A549 (cell line): Measurements from ENCODE around the gene THSD7A. TPM values are rescaled to one million over a fixed set of nuclear protein-coding genes. Genes with fewer than 3 reads are reported as not detected.

Experiments used
- ATAC-seq, 2 experiments: fragments of 200-7000 bp in 1 of 2; fragments of >200 bp in 1 of 2; cut with Nextera tagmentation in 1 of 2; cut with Tn5 transposase in 1 of 2; 3 replicates each; pipeline versions ENCODE4 v1.8.0 to v1.9.1; 2018 to 2020; ENCODE audit warnings: mild to moderate bottlenecking in 1 of 2, moderate library complexity in 1 of 2
- CTCF ChIA-PET: fragments of 300-600 bp; sonication (Branson Sonifier 250); formaldehyde crosslinking; extraction: SDS; loops from one replicate; lab custom pipeline; 2021; ENCODE audit warnings: antibody characterized with exemption, inconsistent platforms; lab: Yijun Ruan, JAX
- POLR2A ChIA-PET: fragments of 350-600 bp; formaldehyde crosslinking; extraction: SDS; loops from one replicate; lab custom pipeline; 2021; ENCODE audit warnings: antibody characterized with exemption, inconsistent platforms; lab: Yijun Ruan, JAX
- DNase-seq, 2 experiments: peaks; one replicate each; pipeline versions ENCODE4 v3.0.0 to v3.0.0-alpha.2; 2011 to 2016; ENCODE audit warnings: low read depth in 1 of 2, low spot score in 1 of 2
- FAIRE-seq: peaks from 2 replicates; lab custom pipeline; 2011; peaks lifted over from hg19 to GRCh38; lab: Jason Lieb, UNC
- H3K27ac ChIP-seq, 2 experiments: fragments of >200 bp; sonication (Bioruptor Twin); formaldehyde crosslinking; 3 replicates each; pipeline ENCODE4 v1.5.1; 2016 to 2017
- H3K4me1 ChIP-seq: fragments of >200 bp; sonication (Bioruptor Twin); formaldehyde crosslinking; 3 replicates; pipeline ENCODE4 v1.6.1; 2016
- H3K4me2 ChIP-seq: fragments of >200 bp; sonication (Bioruptor Twin); formaldehyde crosslinking; 3 replicates; pipeline ENCODE4 v1.6.1; 2016
- H3K4me3 ChIP-seq: fragments of >200 bp; sonication (Bioruptor Twin); formaldehyde crosslinking; 3 replicates; pipeline ENCODE4 v1.5.1; 2016
- H3K9me3 ChIP-seq: fragments of >200 bp; sonication (Bioruptor Twin); formaldehyde crosslinking; 3 replicates; pipeline ENCODE4 v1.6.1; 2016
- BHLHE40 ChIP-seq: IDR thresholded peaks from 2 replicates; pipeline ENCODE4 v1.6.1; 2012; ENCODE audit warnings: low read depth, low read length, inconsistent platforms
- CBX8 ChIP-seq: fragments of 200-600 bp; sonication (generic); IDR thresholded peaks from 2 replicates; pipeline ENCODE4 v1.6.1; 2016
- CEBPB ChIP-seq, 2 experiments: fragments of >200 bp in 1 of 2; sonication (Bioruptor Twin) in 1 of 2; formaldehyde crosslinking in 1 of 2; IDR thresholded peaks; 2 replicates each; pipeline ENCODE4 v1.6.1; 2012 to 2016
- CHD2 ChIP-seq: fragments of 150-350 bp; IDR thresholded peaks from 2 replicates; pipeline ENCODE4 v1.6.1; 2014; ENCODE audit warnings: low read length; ENCODE audit not compliant: partially characterized antibody
- CHD4 ChIP-seq: fragments of 200-600 bp; sonication (generic); IDR thresholded peaks from 2 replicates; pipeline ENCODE4 v1.6.1; 2016; ENCODE audit warnings: antibody characterized with exemption, mild to moderate bottlenecking, borderline replicate concordance
- CTCF ChIP-seq: fragments of >200 bp; sonication (Bioruptor Twin); formaldehyde crosslinking; IDR thresholded peaks from 3 replicates; pipeline ENCODE4 v1.5.1; 2016
- EP300 ChIP-seq, 2 experiments: fragments of >200 bp; sonication (Bioruptor Twin); formaldehyde crosslinking; IDR thresholded peaks; 2 replicates in 1 of 2; 3 replicates in 1 of 2; pipeline ENCODE4 v1.6.1; 2016 to 2017
- FOXS1 ChIP-seq: fragments of 250-450 bp; sonication (Bioruptor Pico); IDR thresholded peaks from 2 replicates; pipeline ENCODE4 v1.5.0; 2020; ENCODE audit warnings: mild to moderate bottlenecking, moderate library complexity
- HOXA7 ChIP-seq: fragments of 250-450 bp; sonication (Bioruptor Pico); IDR thresholded peaks from 2 replicates; pipeline ENCODE4 v1.5.0; 2020; ENCODE audit warnings: mild to moderate bottlenecking, moderate library complexity
- HOXB13 ChIP-seq: fragments of 250-450 bp; sonication (Bioruptor Pico); IDR thresholded peaks from 2 replicates; pipeline ENCODE4 v1.5.0; 2020; ENCODE audit warnings: low read depth, mild to moderate bottlenecking, moderate library complexity
- HOXB5 ChIP-seq: fragments of 250-450 bp; sonication (Bioruptor Pico); IDR thresholded peaks from 2 replicates; pipeline ENCODE4 v1.5.0; 2020; ENCODE audit warnings: mild to moderate bottlenecking, moderate library complexity
- JUN ChIP-seq, 2 experiments: fragments of >200 bp; sonication (Bioruptor Twin); formaldehyde crosslinking; IDR thresholded peaks; 2 replicates in 1 of 2; 3 replicates in 1 of 2; pipeline ENCODE4 v1.6.1; 2016 to 2017
- MAZ ChIP-seq: fragments of 150-350 bp; IDR thresholded peaks from 2 replicates; pipeline ENCODE4 v1.6.1; 2014; ENCODE audit warnings: antibody characterized with exemption, low read depth, low read length, borderline replicate concordance
- NR3C1 ChIP-seq: fragments of >200 bp; sonication (Bioruptor Twin); formaldehyde crosslinking; IDR thresholded peaks from 3 replicates; pipeline ENCODE4 v1.6.1; 2017
- POLR2AphosphoS2 ChIP-seq: conservative IDR thresholded peaks from 2 replicates; pipeline ENCODE4 v1.6.1; 2012; ENCODE audit warnings: low read length, improper control_type of control experiment, inconsistent platforms
- RARB ChIP-seq: fragments of 250-450 bp; sonication (Bioruptor Pico); IDR thresholded peaks from 2 replicates; pipeline ENCODE4 v1.8.0; 2021; ENCODE audit warnings: mild to moderate bottlenecking, moderate library complexity
- REST ChIP-seq: fragments of 200-600 bp; sonication (generic); IDR thresholded peaks from 2 replicates; pipeline ENCODE4 v1.6.1; 2016; ENCODE audit warnings: antibody characterized with exemption, mild to moderate bottlenecking, moderate library complexity
- SMC3 ChIP-seq: fragments of >200 bp; sonication (Bioruptor Twin); formaldehyde crosslinking; IDR thresholded peaks from 3 replicates; pipeline ENCODE4 v1.6.1; 2018; ENCODE audit warnings: inconsistent platforms
- TFCP2L1 ChIP-seq: fragments of 250-450 bp; sonication (Bioruptor Pico); IDR thresholded peaks from 2 replicates; pipeline ENCODE4 v1.5.0; 2021; ENCODE audit warnings: mild to moderate bottlenecking
- TP53 ChIP-seq: fragments of 250-450 bp; sonication (Bioruptor Pico); IDR thresholded peaks from 2 replicates; pipeline ENCODE4 v1.5.0; 2021; ENCODE audit warnings: mild to moderate bottlenecking, moderate library complexity
- ZC3H11A ChIP-seq: fragments of 450-650 bp; IDR thresholded peaks from 2 replicates; pipeline ENCODE4 v1.6.1; 2014; ENCODE audit warnings: antibody characterized with exemption, mild to moderate bottlenecking
- ZNF302 ChIP-seq: fragments of 250-450 bp; sonication (Bioruptor Pico); IDR thresholded peaks from 2 replicates; pipeline ENCODE4 v1.9.0; 2021; ENCODE audit warnings: inconsistent platforms, mild to moderate bottlenecking, moderate library complexity
- ZSCAN20 ChIP-seq: fragments of 250-450 bp; sonication (Bioruptor Pico); IDR thresholded peaks from 2 replicates; pipeline ENCODE4 v1.8.0; 2022; ENCODE audit warnings: mild to moderate bottlenecking, moderate library complexity
- WGBS: methylation state at CpG from one replicate; pipeline ENCODE4 v1.1.6; 2017; ENCODE audit errors: missing lambda C conversion rate; 5-methylcytosine and 5-hydroxymethylcytosine counted together
- polyA plus RNA-seq, 4 experiments: library from polyadenylated mRNA; depleted of rRNA in 3 of 4; stranded (reverse); fragments of >200 nt; fragmentation: RNase III in 1 of 4; extraction: RNeasy Plus Mini Kit Qiagen cat#74134 plus additional on column Dnase treatment in 1 of 4; gene quantifications; 2 replicates in 3 of 4; 3 replicates in 1 of 4; pipeline ENCODE4 v1.2.3, GENCODE V29; 2011 to 2017
- TF ChIP-seq, protein P1 (sequence below): fragments of 150-350 bp; IDR thresholded peaks from 2 replicates; pipeline ENCODE4 v1.6.1; 2014; ENCODE audit warnings: low read depth, mild to moderate bottlenecking, low read length
- TF ChIP-seq, protein P2 (sequence below): fragments of 250-450 bp; sonication (Bioruptor Pico); IDR thresholded peaks from 2 replicates; pipeline ENCODE4 v1.5.0; 2020; ENCODE audit warnings: low read depth, mild to moderate bottlenecking, moderate library complexity

THSD7A gene
- polyA plus RNA-seq, 2 of the 4 experiments (the other 2 are of a cell fraction) = 5.7 to 11.8 TPM

GRCh38 chr7:11784769-11785536, 47.0 kb downstream of the THSD7A start (continued):
- TF ChIP-seq, protein P1, sequence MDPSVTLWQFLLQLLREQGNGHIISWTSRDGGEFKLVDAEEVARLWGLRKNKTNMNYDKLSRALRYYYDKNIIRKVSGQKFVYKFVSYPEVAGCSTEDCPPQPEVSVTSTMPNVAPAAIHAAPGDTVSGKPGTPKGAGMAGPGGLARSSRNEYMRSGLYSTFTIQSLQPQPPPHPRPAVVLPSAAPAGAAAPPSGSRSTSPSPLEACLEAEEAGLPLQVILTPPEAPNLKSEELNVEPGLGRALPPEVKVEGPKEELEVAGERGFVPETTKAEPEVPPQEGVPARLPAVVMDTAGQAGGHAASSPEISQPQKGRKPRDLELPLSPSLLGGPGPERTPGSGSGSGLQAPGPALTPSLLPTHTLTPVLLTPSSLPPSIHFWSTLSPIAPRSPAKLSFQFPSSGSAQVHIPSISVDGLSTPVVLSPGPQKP = no peak
- TF ChIP-seq EP300 (IDR thresholded peaks at IDR 0.05) (peak; percentile 50 to 90; a peak in 4 of 5 replicates), HOXA7 (CRISPR knock-in tag) (0 out of 2 replicates have a peak, but pooled peaks have one; percentile 40), TP53 (CRISPR knock-in tag) (no peak), CHD2 (no peak), POLR2AphosphoS2 (no peak)

DNA sequence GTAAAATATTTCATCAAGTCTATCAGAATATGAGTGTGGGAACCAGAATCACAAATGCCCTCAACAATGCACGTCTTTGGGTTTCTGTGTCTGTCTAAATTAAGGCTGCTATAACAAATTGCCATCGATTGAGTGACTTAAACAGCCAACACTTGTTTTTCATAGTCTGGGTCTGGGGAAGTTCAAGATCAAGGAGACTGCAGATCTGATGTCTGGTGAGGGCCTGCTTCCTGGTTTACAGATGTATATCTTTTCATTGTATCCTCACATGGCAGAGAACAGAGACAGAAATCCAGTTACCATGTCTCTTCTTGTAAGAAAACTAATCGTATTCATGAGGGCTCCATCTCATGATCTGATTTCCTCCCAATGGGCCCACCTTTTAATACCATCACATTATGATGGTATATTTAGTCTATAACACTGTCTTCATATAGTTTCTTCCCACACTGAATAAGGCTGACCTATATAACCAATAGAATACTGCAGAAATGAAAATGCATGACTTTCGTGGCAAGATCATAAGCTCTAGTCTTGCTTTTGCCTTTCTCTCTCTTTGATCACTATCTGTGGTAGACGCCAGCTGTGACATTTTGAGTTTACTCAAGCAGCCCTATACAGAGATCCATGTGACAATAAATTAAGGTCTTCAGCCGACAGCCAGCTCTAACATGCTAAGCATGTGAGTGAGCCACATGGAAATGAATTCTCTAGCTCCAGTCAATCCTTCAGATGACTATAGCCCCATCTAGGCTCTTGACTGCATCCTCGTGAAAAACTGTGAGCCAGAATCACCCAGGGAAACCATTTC, 51.9 kb downstream of the THSD7A start:
- Histone ChIP-seq H3K4me2 (no peak overlapping the region), H3K9me3 (no peaks in the 10 kb centered on the region), H3K27ac (peak overlapping the region; percentile 54 to 57; a peak in 5 of 6 replicates), H3K4me3 (no peak overlapping the region), H3K4me1 (peaks cover 26% of the 10 kb centered on the region)
- DNase-seq = no peak
- no peak for ATAC-seq
- ChIA-PET CTCF (no interaction called here), POLR2A (no interaction called here)
- FAIRE-seq = no peak
- no peak for TF ChIP-seq ZNF302 (CRISPR knock-in tag)
- WGBS = 71% methylated on average over 7 of the region's 7 CpGs

GRCh38 chr7:11776039-11776438, 56.0 kb downstream of the THSD7A start:
- Histone ChIP-seq H3K4me2 (peak overlapping the region; percentile 70), H3K4me3 (no peak overlapping the region), H3K27ac (peak overlapping the region; percentile 71 to 81), H3K9me3 (no peaks in the 10 kb centered on the region), H3K4me1 (peaks cover 4% of the 10 kb centered on the region; the same call in 1 of the 3 replicates)
- ChIA-PET POLR2A (no interaction called here), CTCF (no interaction called here)
- DNase-seq (no peak), FAIRE-seq (no peak), ATAC-seq (peak in 1 of 2 experiments; percentile 68; a peak in 3 of 6 replicates)
- TF ChIP-seq, protein P1 = no peak
- TF ChIP-seq FOXS1 (CRISPR knock-in tag) = no peak
- TF ChIP-seq HOXB5 (CRISPR knock-in tag) = no peak
- no peak for TF ChIP-seq REST
- no peak for TF ChIP-seq CHD4
- no peak for TF ChIP-seq ZSCAN20 (CRISPR knock-in tag)
- TF ChIP-seq MAZ = no peak
- TF ChIP-seq CBX8 = no peak
- no peak for TF ChIP-seq SMC3
- TF ChIP-seq ZC3H11A = no peak
- TF ChIP-seq BHLHE40 = no peak
- no peak for TF ChIP-seq CEBPB (IDR thresholded peaks at IDR 0.05)
- no peak for TF ChIP-seq TFCP2L1
- no peak for TF ChIP-seq CTCF
- no peak for TF ChIP-seq NR3C1
- TF ChIP-seq RARB (CRISPR knock-in tag) = no peak
- no peak for TF ChIP-seq JUN (IDR thresholded peaks at IDR 0.05)
- TF ChIP-seq HOXB13 (CRISPR knock-in tag) = no peak
- TF ChIP-seq, protein P2, sequence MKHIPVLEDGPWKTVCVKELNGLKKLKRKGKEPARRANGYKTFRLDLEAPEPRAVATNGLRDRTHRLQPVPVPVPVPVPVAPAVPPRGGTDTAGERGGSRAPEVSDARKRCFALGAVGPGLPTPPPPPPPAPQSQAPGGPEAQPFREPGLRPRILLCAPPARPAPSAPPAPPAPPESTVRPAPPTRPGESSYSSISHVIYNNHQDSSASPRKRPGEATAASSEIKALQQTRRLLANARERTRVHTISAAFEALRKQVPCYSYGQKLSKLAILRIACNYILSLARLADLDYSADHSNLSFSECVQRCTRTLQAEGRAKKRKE = no peak
- no peak for TF ChIP-seq ZNF302 (CRISPR knock-in tag)
- 31% methylated on average over 2 of the region's 2 CpGs for WGBS
